ENCODE measurements around the gene HERPUD1.

- TF ChIP-seq, protein P1, sequence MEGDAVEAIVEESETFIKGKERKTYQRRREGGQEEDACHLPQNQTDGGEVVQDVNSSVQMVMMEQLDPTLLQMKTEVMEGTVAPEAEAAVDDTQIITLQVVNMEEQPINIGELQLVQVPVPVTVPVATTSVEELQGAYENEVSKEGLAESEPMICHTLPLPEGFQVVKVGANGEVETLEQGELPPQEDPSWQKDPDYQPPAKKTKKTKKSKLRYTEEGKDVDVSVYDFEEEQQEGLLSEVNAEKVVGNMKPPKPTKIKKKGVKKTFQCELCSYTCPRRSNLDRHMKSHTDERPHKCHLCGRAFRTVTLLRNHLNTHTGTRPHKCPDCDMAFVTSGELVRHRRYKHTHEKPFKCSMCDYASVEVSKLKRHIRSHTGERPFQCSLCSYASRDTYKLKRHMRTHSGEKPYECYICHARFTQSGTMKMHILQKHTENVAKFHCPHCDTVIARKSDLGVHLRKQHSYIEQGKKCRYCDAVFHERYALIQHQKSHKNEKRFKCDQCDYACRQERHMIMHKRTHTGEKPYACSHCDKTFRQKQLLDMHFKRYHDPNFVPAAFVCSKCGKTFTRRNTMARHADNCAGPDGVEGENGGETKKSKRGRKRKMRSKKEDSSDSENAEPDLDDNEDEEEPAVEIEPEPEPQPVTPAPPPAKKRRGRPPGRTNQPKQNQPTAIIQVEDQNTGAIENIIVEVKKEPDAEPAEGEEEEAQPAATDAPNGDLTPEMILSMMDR (IDR thresholded peaks at IDR 0.05) = no peak
- TF ChIP-seq CBFB (CRISPR knock-in tag; IDR thresholded peaks at IDR 0.05; ENCODE audit: low read depth) = no peak
- TF ChIP-seq JUN (CRISPR knock-in tag; IDR thresholded peaks at IDR 0.05) = no peak
- TF ChIP-seq NR2C2 (CRISPR knock-in tag; IDR thresholded peaks at IDR 0.05) = no peak
- no peak for TF ChIP-seq GABPB1 (CRISPR knock-in tag; IDR thresholded peaks at IDR 0.05)
- no peak for TF ChIP-seq ZBTB21 (CRISPR knock-in tag; IDR thresholded peaks at IDR 0.05; ENCODE audit: borderline replicate concordance)
- TF ChIP-seq USF1 (CRISPR knock-in tag; IDR thresholded peaks at IDR 0.05) = no peak
- TF ChIP-seq, protein P2, sequence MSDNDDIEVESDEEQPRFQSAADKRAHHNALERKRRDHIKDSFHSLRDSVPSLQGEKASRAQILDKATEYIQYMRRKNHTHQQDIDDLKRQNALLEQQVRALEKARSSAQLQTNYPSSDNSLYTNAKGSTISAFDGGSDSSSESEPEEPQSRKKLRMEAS (CRISPR knock-in tag; IDR thresholded peaks at IDR 0.05) = no peak
- no peak for TF ChIP-seq TCF7 (CRISPR knock-in tag; IDR thresholded peaks at IDR 0.05; ENCODE audit: low read depth)
- TF ChIP-seq ZNF232 (CRISPR knock-in tag; IDR thresholded peaks at IDR 0.05) = no peak
- no peak for TF ChIP-seq FOXP1 (CRISPR knock-in tag; IDR thresholded peaks at IDR 0.05; ENCODE audit: borderline replicate concordance)
- no peak for TF ChIP-seq ZNF512 (CRISPR knock-in tag; IDR thresholded peaks at IDR 0.05; ENCODE audit: borderline replicate concordance)
- TF ChIP-seq ATF3 (CRISPR knock-in tag; conservative IDR thresholded peaks at IDR 0.05) = no peak
Observed at GRCh38 chr16:56973294-56973689, 41.4 kb downstream of the HERPUD1 start.

Data from WTC11 (cell line).